HEK293T (cell line): ENCODE data around the gene SCRN2.

Experiments
- CTCF ChIA-PET: fragments of 350-600 bp; formaldehyde crosslinking; extraction: SDS; loops from one replicate; lab custom pipeline; 2021; ENCODE audit warnings: antibody characterized with exemption, inconsistent platforms; lab: Yijun Ruan, JAX
- POLR2A ChIA-PET: fragments of 350-600 bp; formaldehyde crosslinking; extraction: SDS; loops from one replicate; lab custom pipeline; 2020; ENCODE audit warnings: antibody characterized with exemption, inconsistent platforms; lab: Yijun Ruan, JAX
- DNase-seq: peaks from one replicate; pipeline ENCODE4 v3.0.0; 2012; ENCODE audit warnings: mixed read lengths; ENCODE audit errors: extremely low spot score
- ARNT ChIP-seq: fragments of 450-650 bp; IDR thresholded peaks from 2 replicates; pipeline ENCODE4 v1.6.1; 2017; ENCODE audit warnings: mild to moderate bottlenecking
- BHLHE40 ChIP-seq: fragments of 450-650 bp; IDR thresholded peaks from 2 replicates; pipeline ENCODE4 v1.6.1; 2016; ENCODE audit warnings: mild to moderate bottlenecking, moderate library complexity, borderline replicate concordance
- CTBP1 ChIP-seq: fragments of 450-650 bp; IDR thresholded peaks from 2 replicates; pipeline ENCODE4 v1.6.1; 2016; ENCODE audit warnings: borderline replicate concordance
- ELF4 ChIP-seq: fragments of 450-650 bp; IDR thresholded peaks from 2 replicates; pipeline ENCODE4 v1.6.1; 2017; ENCODE audit warnings: antibody characterized with exemption
- FOXA1 ChIP-seq: fragments of 450-650 bp; IDR thresholded peaks from 2 replicates; pipeline ENCODE4 v1.6.1; 2016; ENCODE audit warnings: mild to moderate bottlenecking
- FOXK2 ChIP-seq: fragments of 450-650 bp; IDR thresholded peaks from 2 replicates; pipeline ENCODE4 v1.6.1; 2016; ENCODE audit warnings: mild to moderate bottlenecking
- FOXM1 ChIP-seq: fragments of 450-650 bp; IDR thresholded peaks from 2 replicates; pipeline ENCODE4 v1.6.1; 2017; ENCODE audit warnings: mild to moderate bottlenecking, borderline replicate concordance
- HDGF ChIP-seq: fragments of 450-650 bp; IDR thresholded peaks from 2 replicates; pipeline ENCODE4 v1.6.1; 2017; ENCODE audit warnings: antibody characterized with exemption, borderline replicate concordance
- L3MBTL2 ChIP-seq: fragments of 450-650 bp; conservative IDR thresholded peaks from 2 replicates; pipeline ENCODE4 v1.6.1; 2016; ENCODE audit warnings: mild to moderate bottlenecking
- LEF1 ChIP-seq: fragments of 450-650 bp; IDR thresholded peaks from 2 replicates; pipeline ENCODE4 v1.6.1; 2017; ENCODE audit warnings: mild to moderate bottlenecking, borderline replicate concordance
- NFRKB ChIP-seq: fragments of 450-650 bp; IDR thresholded peaks from 2 replicates; pipeline ENCODE4 v1.6.1; 2016; ENCODE audit warnings: mild to moderate bottlenecking, moderate library complexity
- SP1 ChIP-seq: fragments of 450-650 bp; IDR thresholded peaks from 2 replicates; pipeline ENCODE4 v1.6.1; 2017
- SUZ12 ChIP-seq: fragments of 450-650 bp; IDR thresholded peaks from 2 replicates; pipeline ENCODE4 v1.6.1; 2016; ENCODE audit warnings: mild to moderate bottlenecking
- TARDBP ChIP-seq: fragments of 450-650 bp; IDR thresholded peaks from 2 replicates; pipeline ENCODE4 v1.6.1; 2016
- ZNF384 ChIP-seq: fragments of 450-650 bp; IDR thresholded peaks from 2 replicates; pipeline ENCODE4 v1.6.1; 2016
- TF ChIP-seq, protein P1 (sequence below): fragments of 450-650 bp; IDR thresholded peaks from 2 replicates; pipeline ENCODE4 v1.6.1; 2016

The SCRN2 gene

DNA sequence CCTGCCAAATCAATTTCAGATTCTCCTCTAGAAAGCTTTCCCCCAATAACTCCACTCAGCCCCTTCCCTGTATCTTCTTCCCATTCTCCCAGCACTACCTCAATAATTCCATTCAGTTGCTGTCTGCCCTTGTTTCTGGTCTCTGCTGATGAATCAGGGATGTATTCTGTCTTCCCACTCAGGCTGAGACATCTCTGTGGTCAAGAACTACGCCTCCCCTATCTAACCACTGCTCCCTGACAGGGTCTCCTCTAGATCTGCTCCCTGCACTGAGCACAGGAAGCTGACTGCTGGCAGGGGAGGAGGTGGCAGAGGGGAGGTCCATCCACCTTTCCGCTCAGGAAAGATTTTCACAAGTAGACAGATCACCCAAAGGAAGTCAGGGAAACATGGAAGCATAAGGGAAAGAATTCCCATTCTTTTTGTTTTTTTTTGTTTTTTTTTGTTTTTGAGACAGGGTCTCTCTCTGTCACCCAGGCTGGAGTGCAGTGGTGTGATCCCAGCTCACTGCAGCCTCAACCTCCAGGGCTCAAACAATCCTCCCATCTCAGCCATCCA is 38.0 kb upstream of the SCRN2 start:
- POLR2A ChIA-PET, result interaction anchor here (1.1 to 1.4 kb wide), 3 partner anchors 13 to 48 kb away, joined by 3 to 5 read pairs (median 4); partner anchors contain the start of genes LRRC46, MRPL10 and SP2
- CTCF ChIA-PET, result interaction anchor here (0.6 to 17.9 kb wide), 3 partner anchors 8 to 34 kb away, joined by 3 to 355 read pairs (median 3); partner anchors contain the start of gene SCRN2
- DNase-seq, result no peak
- no peak for TF ChIP-seq FOXA1
- no peak for TF ChIP-seq SUZ12
- no peak for TF ChIP-seq ELF4
- TF ChIP-seq, protein P1, sequence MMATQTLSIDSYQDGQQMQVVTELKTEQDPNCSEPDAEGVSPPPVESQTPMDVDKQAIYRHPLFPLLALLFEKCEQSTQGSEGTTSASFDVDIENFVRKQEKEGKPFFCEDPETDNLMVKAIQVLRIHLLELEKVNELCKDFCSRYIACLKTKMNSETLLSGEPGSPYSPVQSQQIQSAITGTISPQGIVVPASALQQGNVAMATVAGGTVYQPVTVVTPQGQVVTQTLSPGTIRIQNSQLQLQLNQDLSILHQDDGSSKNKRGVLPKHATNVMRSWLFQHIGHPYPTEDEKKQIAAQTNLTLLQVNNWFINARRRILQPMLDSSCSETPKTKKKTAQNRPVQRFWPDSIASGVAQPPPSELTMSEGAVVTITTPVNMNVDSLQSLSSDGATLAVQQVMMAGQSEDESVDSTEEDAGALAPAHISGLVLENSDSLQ, result no peak
- TF ChIP-seq TARDBP, result no peak
- no peak for TF ChIP-seq CTBP1

DNA sequence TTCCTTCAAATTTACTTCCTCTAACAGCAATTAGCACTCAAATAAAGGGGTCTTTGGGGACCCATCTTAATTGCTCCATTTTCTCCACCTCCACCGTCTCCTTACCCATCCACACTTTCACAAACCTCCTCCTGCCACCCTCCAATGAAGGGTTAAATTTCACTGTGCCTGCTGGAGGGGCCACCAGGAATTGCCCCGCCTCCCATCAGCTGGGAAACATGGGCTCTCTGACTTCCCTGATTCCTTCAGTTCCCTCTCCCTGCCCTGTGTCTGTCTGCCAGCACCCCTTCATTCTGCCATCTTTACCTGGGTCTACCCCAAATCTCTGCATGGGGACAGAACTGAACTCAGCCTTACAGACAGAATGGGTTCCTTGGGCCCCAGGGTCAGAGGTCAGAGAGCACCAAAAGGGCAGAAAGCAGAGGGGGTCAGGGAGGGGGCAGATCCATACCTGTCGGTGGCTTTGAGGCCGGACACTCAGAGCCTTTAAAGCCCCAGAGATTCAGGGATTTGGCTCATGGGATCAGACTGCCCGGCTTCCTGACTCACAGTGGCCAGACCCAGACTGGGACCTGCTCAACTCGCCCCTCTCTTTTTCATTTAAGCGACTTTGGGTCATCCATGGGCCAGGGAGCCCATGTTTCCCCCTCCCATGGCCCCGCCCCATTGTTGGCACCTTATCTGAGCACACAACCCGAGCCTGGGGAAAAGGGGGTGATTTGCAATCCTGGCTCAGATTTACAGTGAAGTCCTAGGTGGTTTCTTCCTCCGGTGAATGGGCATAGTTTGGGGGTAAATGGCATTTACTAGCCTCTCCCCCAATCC is 37.3 kb upstream of the SCRN2 start:
- no peak for DNase-seq
- POLR2A ChIA-PET, result interaction anchor here (1.2 to 1.4 kb wide), 2 partner anchors 14 to 17 kb away, joined by 4 to 5 read pairs; partner anchors contain the start of gene SP2
- TF ChIP-seq BHLHE40, result no peak
- no peak for TF ChIP-seq ZNF384
- CTCF ChIA-PET, result interaction anchor here (17.9 kb wide), 1 partner anchor 34 kb away, joined by 355 read pairs; the partner anchor contains the start of gene SCRN2

DNA sequence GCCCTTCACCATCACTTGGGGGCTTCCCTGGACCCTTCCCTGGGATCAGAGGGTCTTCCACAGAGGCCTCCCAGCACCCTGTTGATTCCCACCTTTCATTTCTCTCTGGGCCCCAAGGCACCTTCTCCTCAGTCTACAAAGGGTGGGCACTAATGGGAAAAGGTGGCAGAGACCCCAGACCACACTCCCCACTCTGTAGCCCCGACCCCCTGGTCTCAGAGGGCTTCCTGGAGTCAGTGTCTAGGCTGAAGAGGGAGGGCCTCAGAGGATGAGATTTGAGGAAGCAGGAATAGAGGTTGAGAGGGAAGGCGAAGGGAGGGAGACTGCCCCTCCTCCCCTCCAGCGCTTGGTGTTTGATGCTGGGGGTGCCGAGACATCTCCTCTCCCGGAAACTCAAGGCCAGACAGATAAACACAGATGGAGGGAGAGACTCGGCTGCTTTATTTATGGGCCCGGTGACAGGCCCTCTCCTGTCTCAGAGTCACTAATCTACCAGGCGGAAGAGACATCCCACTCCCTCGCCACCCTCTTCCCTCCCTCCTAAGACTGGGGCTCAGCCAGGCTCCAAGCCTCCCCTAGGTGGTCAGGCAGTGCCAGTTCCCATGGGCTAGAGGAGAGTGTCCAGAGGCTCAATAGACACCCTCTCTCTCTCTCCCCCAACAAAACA is 36.4 kb upstream of the SCRN2 start:
- TF ChIP-seq FOXK2 (no peak), NFRKB (no peak), FOXM1 (no peak), SP1 (no peak), BHLHE40 (no peak), HDGF (no peak), ELF4 (no peak), FOXA1 (no peak), L3MBTL2 (no peak), LEF1 (no peak), CTBP1 (no peak)
- TF ChIP-seq, protein P1, result no peak
- POLR2A ChIA-PET, result no interaction called here
- no peak for DNase-seq
- CTCF ChIA-PET, result no interaction called here

DNA sequence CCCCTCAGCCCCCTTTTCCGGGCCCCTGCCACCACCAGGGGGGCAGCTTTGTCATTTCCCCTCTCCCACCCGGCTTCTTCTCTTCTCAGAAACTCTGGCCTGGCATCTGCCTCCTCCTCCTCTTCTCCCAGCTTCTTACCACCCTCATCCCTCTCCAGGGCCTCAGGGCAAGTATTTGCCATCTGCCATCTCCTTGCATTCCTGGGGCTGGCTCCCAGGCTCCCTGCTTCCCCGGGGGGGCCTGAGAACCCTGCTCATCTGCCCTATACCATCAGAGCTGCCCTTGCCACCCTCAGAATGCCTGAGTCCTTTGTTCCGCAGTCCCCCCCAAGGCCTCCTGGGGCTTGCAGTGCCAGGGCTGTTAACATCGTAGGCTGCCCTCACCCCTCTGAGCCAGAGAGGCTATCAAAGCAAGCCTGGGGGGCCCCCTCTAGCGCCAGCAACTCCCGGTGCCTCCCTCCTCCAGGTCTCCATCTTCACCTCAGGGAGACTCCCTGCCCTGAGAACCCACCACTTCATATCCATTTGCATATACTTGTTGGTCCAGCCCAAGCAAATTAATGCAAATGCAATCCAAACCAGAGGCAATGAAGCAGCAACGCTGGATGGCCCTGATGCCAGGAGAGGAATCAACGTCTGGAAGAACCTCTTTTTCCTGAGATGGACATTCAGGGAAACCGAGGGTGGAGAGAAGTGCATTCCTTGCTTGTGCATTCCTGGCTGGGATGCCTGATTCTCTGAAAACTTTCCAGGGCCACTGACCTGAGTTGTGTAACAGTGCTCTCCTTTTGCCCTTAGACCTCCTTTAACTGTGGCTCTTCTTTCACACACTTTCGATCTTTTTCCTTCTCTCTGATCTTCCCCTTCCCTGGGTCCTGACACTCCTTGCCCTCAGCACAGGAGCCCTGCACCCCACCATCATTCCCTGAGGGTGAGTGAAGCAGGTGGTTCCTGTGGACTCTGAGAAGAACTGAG is 34.2 kb upstream of the SCRN2 start:
- ChIA-PET POLR2A (no interaction called here), CTCF (no interaction called here)
- TF ChIP-seq ARNT (no peak), FOXM1 (no peak), ZNF384 (no peak), HDGF (no peak), CTBP1 (no peak), L3MBTL2 (no peak), SUZ12 (no peak), FOXA1 (no peak), LEF1 (no peak), BHLHE40 (no peak), TARDBP (no peak), FOXK2 (no peak), ELF4 (no peak), NFRKB (no peak), SP1 (no peak)
- TF ChIP-seq, protein P1, result no peak
- no peak for DNase-seq

DNA sequence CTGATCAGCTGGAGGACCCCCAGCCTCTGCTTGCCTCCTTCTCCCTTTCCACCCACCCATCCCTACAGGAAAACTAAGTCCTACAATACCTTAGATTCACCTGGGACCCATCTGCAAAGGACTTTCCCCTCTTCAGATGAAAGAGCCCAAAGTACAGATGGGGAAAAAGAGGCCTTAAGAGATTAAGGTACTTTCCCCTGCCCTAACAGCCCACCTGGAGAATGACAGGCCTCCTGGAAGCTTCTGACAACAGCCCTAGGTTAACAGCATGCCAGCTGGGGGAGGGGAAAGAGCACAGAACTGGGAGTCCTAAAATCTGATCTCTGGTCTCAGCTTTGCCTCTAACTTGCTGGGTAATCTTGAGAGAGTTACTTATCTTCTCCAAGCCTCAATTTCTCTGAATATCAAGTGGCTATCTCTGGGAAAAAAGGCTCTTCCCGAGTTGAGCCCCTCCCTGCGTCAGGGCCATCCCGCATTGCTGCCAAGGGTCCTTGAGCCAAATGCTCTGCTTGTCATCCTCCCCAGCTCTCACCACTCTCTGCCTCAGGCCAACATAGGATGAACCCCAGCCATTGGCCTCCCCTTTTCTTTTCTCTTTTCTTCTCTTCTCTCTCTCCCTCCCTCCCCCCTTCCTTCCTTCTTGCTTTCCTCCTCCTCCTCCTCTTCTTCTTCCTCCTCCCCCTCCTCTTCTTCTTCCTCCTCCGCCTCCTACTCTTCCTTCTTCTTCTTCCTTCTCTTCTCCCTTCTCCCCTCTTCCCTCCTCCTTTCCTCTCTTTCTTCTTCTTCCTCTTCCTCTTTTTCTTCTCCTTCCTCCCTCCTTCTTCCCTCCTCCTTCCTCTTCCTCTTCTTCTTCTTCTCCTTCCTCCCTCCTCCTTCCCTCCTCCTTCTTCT is 32.4 kb upstream of the SCRN2 start:
- ChIA-PET POLR2A (interaction anchor here (1.0 to 2.0 kb wide), 3 partner anchors 9 to 68 kb away, joined by 3 to 5 read pairs (median 3); partner anchors contain the start of genes PNPO and SP2), CTCF (no interaction called here)
- no peak for DNase-seq
- TF ChIP-seq, protein P1, result no peak
- no peak for TF ChIP-seq FOXA1
- no peak for TF ChIP-seq LEF1
- TF ChIP-seq L3MBTL2, result no peak
- no peak for TF ChIP-seq ARNT
